Neural progenitor cell (in vitro differentiated cells): ENCODE measurements around the gene TSPEAR. TPM values are rescaled to one million over a fixed set of nuclear protein-coding genes. Genes with fewer than 3 reads are reported as not detected.

Experiments used
- DNase-seq: peaks from one replicate; pipeline ENCODE4 v3.0.0-alpha.2; 2016; ENCODE audit warnings: low spot score
- H2AFZ ChIP-seq: fragments of 200-600 bp; sonication (generic); replicated peaks from 2 replicates; pipeline ENCODE4 v1.6.1; 2016; ENCODE audit warnings: antibody characterized with exemption
- H3F3A ChIP-seq: fragments of 200-600 bp; sonication (generic); 2 replicates; pipeline ENCODE4 v1.6.1; 2016; ENCODE audit warnings: antibody characterized with exemption, low read depth
- H3K27ac ChIP-seq: fragments of 200-600 bp; sonication (generic); 2 replicates; pipeline ENCODE4 v1.5.1; 2016; ENCODE audit warnings: mild to moderate bottlenecking
- H3K27me3 ChIP-seq: fragments of 200-600 bp; sonication (generic); 2 replicates; pipeline ENCODE4 v1.6.1; 2016; ENCODE audit warnings: mild to moderate bottlenecking, moderate library complexity
- H3K36me3 ChIP-seq: fragments of 200-600 bp; sonication (generic); 2 replicates; pipeline ENCODE4 v1.5.1; 2016
- H3K4me1 ChIP-seq: fragments of 200-600 bp; sonication (generic); 2 replicates; pipeline ENCODE4 v1.6.1; 2016; ENCODE audit warnings: mixed run types
- H3K4me2 ChIP-seq: fragments of 200-600 bp; sonication (generic); 2 replicates; pipeline ENCODE4 v1.6.1; 2016
- H3K4me3 ChIP-seq: fragments of 200-600 bp; sonication (generic); 2 replicates; pipeline ENCODE4 v1.5.1; 2016
- H3K79me2 ChIP-seq: fragments of 200-600 bp; sonication (generic); 2 replicates; pipeline ENCODE4 v1.6.1; 2016; ENCODE audit warnings: low read depth
- H3K9ac ChIP-seq: fragments of 200-600 bp; sonication (generic); 2 replicates; pipeline ENCODE4 v1.6.1; 2016
- H3K9me3 ChIP-seq: fragments of 200-600 bp; sonication (generic); 2 replicates; pipeline ENCODE4 v1.5.1; 2016; ENCODE audit warnings: low read depth
- H4K20me1 ChIP-seq: fragments of 200-600 bp; sonication (generic); 2 replicates; pipeline ENCODE4 v1.6.1; 2016; ENCODE audit warnings: low read depth
- H3K27ac Mint-ChIP-seq: 3 replicates; pipeline ENCODE4 v1.8.0; 2021; ENCODE audit warnings: mixed read lengths
- H3K27me3 Mint-ChIP-seq: 2 replicates; pipeline ENCODE4 v1.8.0; 2022; ENCODE audit warnings: low read depth, mild to moderate bottlenecking, inconsistent platforms, moderate library complexity, mixed read lengths; ENCODE audit not compliant: insufficient read depth
- H3K36me3 Mint-ChIP-seq: 3 replicates; pipeline ENCODE4 v1.8.0; 2021; ENCODE audit warnings: mixed read lengths
- H3K4me1 Mint-ChIP-seq: 3 replicates; pipeline ENCODE4 v1.8.0; 2021; ENCODE audit warnings: mixed read lengths
- H3K4me3 Mint-ChIP-seq: 3 replicates; pipeline ENCODE4 v1.8.0; 2021; ENCODE audit warnings: mild to moderate bottlenecking, moderate library complexity, mixed read lengths
- H3K9me3 Mint-ChIP-seq: 3 replicates; pipeline ENCODE4 v1.8.0; 2020; ENCODE audit warnings: mixed read lengths
- CTCF ChIP-seq: fragments of 200-600 bp; sonication (generic); IDR thresholded peaks from 2 replicates; pipeline ENCODE4 v1.5.1; 2017; ENCODE audit warnings: antibody characterized with exemption, mild to moderate bottlenecking
- EZH2 ChIP-seq: fragments of 200-600 bp; sonication (generic); IDR thresholded peaks from 2 replicates; pipeline ENCODE4 v1.6.1; 2017; ENCODE audit warnings: antibody characterized with exemption, mild to moderate bottlenecking, moderate library complexity
- EZH2phosphoT487 ChIP-seq: fragments of 200-600 bp; sonication (generic); IDR thresholded peaks from 2 replicates; pipeline ENCODE4 v1.6.1; 2017; ENCODE audit warnings: antibody characterized with exemption
- total RNA-seq: library from RNA; depleted of rRNA; stranded (reverse); fragments of >200 nt; gene quantifications from 2 replicates; pipeline ENCODE4 v1.2.3, GENCODE V29; 2015; ENCODE audit warnings: low replicate concordance

The TSPEAR gene
- total RNA-seq, 1 donor from 2014 or later = not detected

GRCh38 chr21:44737706-44738354, 26.5 kb upstream of the TSPEAR start:
- Histone ChIP-seq H3K27ac (no peak overlapping the region), H3K79me2 (no peaks in the 10 kb centered on the region), H2AFZ (no peak overlapping the region), H3K4me3 (no peak overlapping the region), H3K4me2 (no peak overlapping the region), H3K9ac (no peak overlapping the region), H3K4me1 (no peaks in the 10 kb centered on the region), H3K27me3 (no peaks in the 10 kb centered on the region), H3F3A (no peaks in the 10 kb centered on the region), H4K20me1 (no peaks in the 10 kb centered on the region), H3K36me3 (no peaks in the 10 kb centered on the region), H3K9me3 (no peaks in the 10 kb centered on the region)
- DNase-seq = peak; percentile 39
- no peaks in the 10 kb centered on the region for H3K9me3 Mint-ChIP-seq
- TF ChIP-seq CTCF (no peak), EZH2 (no peak), EZH2phosphoT487 (no peak)
- peaks cover 5% of the 10 kb centered on the region for H3K27me3 Mint-ChIP-seq
- H3K36me3 Mint-ChIP-seq = no peaks in the 10 kb centered on the region
- peaks cover 14% of the 10 kb centered on the region for H3K4me1 Mint-ChIP-seq
- peak overlapping the region; percentile 11 for H3K27ac Mint-ChIP-seq
- H3K4me3 Mint-ChIP-seq = no peak overlapping the region

GRCh38 chr21:44736291-44737004, 25.1 kb upstream of the TSPEAR start:
- Mint-ChIP-seq H3K4me3 (no peak overlapping the region), H3K27me3 (peaks cover 5% of the 10 kb centered on the region), H3K4me1 (peaks cover 14% of the 10 kb centered on the region), H3K9me3 (no peaks in the 10 kb centered on the region), H3K27ac (no peak overlapping the region), H3K36me3 (no peaks in the 10 kb centered on the region)
- TF ChIP-seq EZH2 = no peak
- TF ChIP-seq EZH2phosphoT487 = no peak
- TF ChIP-seq CTCF = no peak
- Histone ChIP-seq H3K9ac (no peak overlapping the region), H3K79me2 (no peaks in the 10 kb centered on the region), H3K9me3 (no peaks in the 10 kb centered on the region), H3K36me3 (no peaks in the 10 kb centered on the region), H3F3A (no peaks in the 10 kb centered on the region), H3K4me1 (no peaks in the 10 kb centered on the region), H4K20me1 (no peaks in the 10 kb centered on the region), H2AFZ (no peak overlapping the region), H3K27me3 (no peaks in the 10 kb centered on the region), H3K4me3 (no peak overlapping the region), H3K4me2 (no peak overlapping the region), H3K27ac (no peak overlapping the region)
- DNase-seq = no peak

GRCh38 chr21:44735821-44736220, 24.4 kb upstream of the TSPEAR start:
- Histone ChIP-seq H3K9ac (no peak overlapping the region), H3K79me2 (no peaks in the 10 kb centered on the region), H2AFZ (no peak overlapping the region), H3F3A (no peaks in the 10 kb centered on the region), H3K4me2 (no peak overlapping the region), H3K9me3 (no peaks in the 10 kb centered on the region), H3K27me3 (no peaks in the 10 kb centered on the region), H3K27ac (no peak overlapping the region), H3K4me3 (no peak overlapping the region), H4K20me1 (no peaks in the 10 kb centered on the region), H3K36me3 (no peaks in the 10 kb centered on the region), H3K4me1 (no peaks in the 10 kb centered on the region)
- no peak for TF ChIP-seq CTCF
- no peak for TF ChIP-seq EZH2
- TF ChIP-seq EZH2phosphoT487 = no peak
- Mint-ChIP-seq H3K4me3 (no peak overlapping the region), H3K9me3 (peaks cover 6% of the 10 kb centered on the region), H3K4me1 (peaks cover 11% of the 10 kb centered on the region), H3K27me3 (peaks cover 7% of the 10 kb centered on the region), H3K36me3 (no peaks in the 10 kb centered on the region), H3K27ac (no peak overlapping the region)
- DNase-seq = no peak
